Spleen (tissue), 11 donors: Measurements from ENCODE around the gene MSI2. TPM values are rescaled to one million over a fixed set of nuclear protein-coding genes. Genes with fewer than 3 reads are reported as not detected.

ENCODE experiments used
- DNase-seq: peaks from one replicate; pipeline ENCODE4 v3.0.0-alpha.2; 2020
- H3K27ac ChIP-seq, 8 donors: fragments of 200-600 bp; sonication (generic) in 7 of 8; 1 replicate in 4 of 8; 2 replicates in 4 of 8; pipeline versions ENCODE4 v1.5.0 to v1.8.0; 2016 to 2021; ENCODE audit warnings: inconsistent platforms in 4 of 8, mild to moderate bottlenecking in 4 of 8, moderate library complexity in 1 of 8
- H3K27me3 ChIP-seq, 7 donors: fragments of 200-600 bp; sonication (generic) in 6 of 7; replicated peaks in 1 of 7; 1 replicate in 4 of 7; 2 replicates in 3 of 7; pipeline versions ENCODE4 v1.5.0 to v1.8.0; 2016 to 2021; ENCODE audit warnings: inconsistent platforms in 3 of 7, mild to moderate bottlenecking in 1 of 7
- H3K36me3 ChIP-seq, 6 donors: fragments of 200-600 bp; sonication (generic) in 5 of 6; 1 replicate in 4 of 6; 2 replicates in 2 of 6; pipeline versions ENCODE4 v1.5.0 to v1.8.0; 2016 to 2021; ENCODE audit warnings: inconsistent platforms in 2 of 6
- H3K4me1 ChIP-seq, 6 donors: fragments of 200-600 bp; sonication (generic) in 5 of 6; 1 replicate in 3 of 6; 2 replicates in 3 of 6; pipeline versions ENCODE4 v1.5.0 to v1.8.0; 2016 to 2021; ENCODE audit warnings: inconsistent platforms in 3 of 6
- H3K4me3 ChIP-seq, 8 donors: fragments of 200-600 bp; sonication (generic) in 7 of 8; 1 replicate in 4 of 8; 2 replicates in 4 of 8; pipeline versions ENCODE4 v1.5.0 to v1.8.0; 2016 to 2021; ENCODE audit warnings: inconsistent platforms in 4 of 8, mild to moderate bottlenecking in 4 of 8, moderate library complexity in 2 of 8
- H3K9me3 ChIP-seq, 8 donors: fragments of 200-600 bp; sonication (generic) in 7 of 8; 1 replicate in 4 of 8; 2 replicates in 4 of 8; pipeline versions ENCODE4 v1.5.0 to v1.8.0; 2016 to 2021; ENCODE audit warnings: inconsistent platforms in 4 of 8
- POLR2A ChIP-seq, 3 donors: fragments of 450-650 bp; IDR thresholded peaks; one replicate each; pipeline ENCODE4 v1.5.1; 2017; ENCODE audit warnings: antibody characterized with exemption in 3 of 3, mild to moderate bottlenecking in 1 of 3
- POLR2AphosphoS5 ChIP-seq, 3 donors: sonication (generic); formaldehyde crosslinking; IDR thresholded peaks; one replicate each; pipeline ENCODE4 v1.5.1; 2017; ENCODE audit warnings: antibody characterized with exemption in 3 of 3
- WGBS, 5 donors: extraction: QIAGEN DNeasy Blood & Tissue Kit in 3 of 5; methylation state at CpG; one replicate each; pipeline versions ENCODE4 v1.1.5 to v1.1.7; 2013 to 2018; 5-methylcytosine and 5-hydroxymethylcytosine counted together
- intact Hi-C: fragments of 100-400 bp; cut with DNase I; formaldehyde crosslinking; loops from one replicate; pipeline ENCODE4 v1.15.0; 2023; ENCODE audit warnings: low total_unique reads
- polyA plus RNA-seq, 3 donors: library from polyadenylated mRNA; stranded (reverse); fragments of 200-250 nt; gene quantifications; one replicate each; pipeline ENCODE4 v1.2.1, GENCODE V29; 2013
- total RNA-seq, 7 donors: library from RNA; depleted of rRNA in 3 of 7; stranded (reverse); fragments of >200 nt in 3 of 7; fragmentation: NEBNext Ultra II Directional in 4 of 7; extraction: Animal tissue kit (Norgen Biotek cat#: 25700) in 4 of 7; gene quantifications; one replicate each; pipeline versions ENCODE4 v1.1.0 to v1.2.1, GENCODE V29; 2016 to 2021
- TF ChIP-seq, protein P1 (sequence below), 11 experiments: fragments of 200-600 bp in 7 of 11; fragments of 450-650 bp in 4 of 11; sonication (generic) in 4 of 11; IDR thresholded peaks in 8 of 11; conservative IDR thresholded peaks in 3 of 11; 1 replicate in 7 of 11; 2 replicates in 4 of 11; pipeline versions ENCODE4 v1.4.0 to v1.8.0; 2016 to 2021; ENCODE audit warnings: antibody characterized with exemption in 11 of 11, inconsistent platforms in 4 of 11, mild to moderate bottlenecking in 1 of 11
- donor health status: healthy with polysubstance abuse.
- donor health status: DM: no; HTN: no; CAD: no; lungs with moderate emphysema.
- donor health status: DM: no; HTN: no; CAD: no.
- donor health status: Bipolar disorder and iron deficiency.
- donor health status: healthy.
- donor health status: DM: no; HTN: no; CAD: no.
- donor health status: DM: yes; HTN: yes; CAD: no.

Gene MSI2
- total and polyA plus RNA-seq, 10 donors: 9.8 to 131 (median 64.7) TPM

DNA sequence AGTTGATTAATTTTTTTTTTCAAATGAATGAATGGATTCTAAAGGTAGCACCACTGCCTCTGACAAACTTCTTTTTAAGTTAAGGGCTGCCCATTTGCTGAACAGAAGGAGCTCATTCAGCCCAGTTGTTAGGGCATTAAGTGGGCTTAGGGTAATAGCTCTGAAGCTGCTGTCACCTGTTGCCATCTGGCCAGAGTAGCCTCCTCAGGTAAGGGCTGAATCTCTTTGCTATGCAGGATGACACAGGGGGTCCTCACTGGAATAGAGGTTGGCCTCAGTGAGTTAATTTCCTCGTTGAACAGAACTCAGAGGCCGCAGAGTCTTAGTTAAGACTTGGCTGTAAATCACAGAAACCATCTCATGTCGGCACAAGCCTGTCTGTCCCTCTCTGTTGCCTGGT, 255.9 kb downstream of the MSI2 start:
- TF ChIP-seq POLR2AphosphoS5 (IDR thresholded peaks at IDR 0.05) (no peak), POLR2A (IDR thresholded peaks at IDR 0.05) (no peak)
- TF ChIP-seq, protein P1, sequence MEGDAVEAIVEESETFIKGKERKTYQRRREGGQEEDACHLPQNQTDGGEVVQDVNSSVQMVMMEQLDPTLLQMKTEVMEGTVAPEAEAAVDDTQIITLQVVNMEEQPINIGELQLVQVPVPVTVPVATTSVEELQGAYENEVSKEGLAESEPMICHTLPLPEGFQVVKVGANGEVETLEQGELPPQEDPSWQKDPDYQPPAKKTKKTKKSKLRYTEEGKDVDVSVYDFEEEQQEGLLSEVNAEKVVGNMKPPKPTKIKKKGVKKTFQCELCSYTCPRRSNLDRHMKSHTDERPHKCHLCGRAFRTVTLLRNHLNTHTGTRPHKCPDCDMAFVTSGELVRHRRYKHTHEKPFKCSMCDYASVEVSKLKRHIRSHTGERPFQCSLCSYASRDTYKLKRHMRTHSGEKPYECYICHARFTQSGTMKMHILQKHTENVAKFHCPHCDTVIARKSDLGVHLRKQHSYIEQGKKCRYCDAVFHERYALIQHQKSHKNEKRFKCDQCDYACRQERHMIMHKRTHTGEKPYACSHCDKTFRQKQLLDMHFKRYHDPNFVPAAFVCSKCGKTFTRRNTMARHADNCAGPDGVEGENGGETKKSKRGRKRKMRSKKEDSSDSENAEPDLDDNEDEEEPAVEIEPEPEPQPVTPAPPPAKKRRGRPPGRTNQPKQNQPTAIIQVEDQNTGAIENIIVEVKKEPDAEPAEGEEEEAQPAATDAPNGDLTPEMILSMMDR (IDR thresholded peaks at IDR 0.05 in 8 of 11, conservative IDR thresholded peaks at IDR 0.05 in 3 of 11): no peak
- peaks cover 0 to 61% (median 21%) of the 10 kb centered on the region in 6 donors for H3K4me1 ChIP-seq
- no peak overlapping the region for H3K27ac ChIP-seq
- 74 to 96% (median 85%) methylated on average over 2 to 3 of the region's 3 CpGs for WGBS, 5 donors
- intact Hi-C loops: no loop called here
- DNase-seq: no peak
- no peak overlapping the region for H3K4me3 ChIP-seq
- no peaks in the 10 kb centered on the region for H3K36me3 ChIP-seq
- no peaks in the 10 kb centered on the region for H3K9me3 ChIP-seq
- no peaks in the 10 kb centered on the region for H3K27me3 ChIP-seq

GRCh38 chr17:57512691-57513090, 256.4 kb downstream of the MSI2 start:
- H3K27me3 ChIP-seq: no peaks in the 10 kb centered on the region
- peaks cover 0 to 57% (median 23%) of the 10 kb centered on the region in 6 donors for H3K4me1 ChIP-seq
- TF ChIP-seq POLR2A (IDR thresholded peaks at IDR 0.05) (no peak), POLR2AphosphoS5 (IDR thresholded peaks at IDR 0.05) (no peak)
- no peak overlapping the region for H3K4me3 ChIP-seq
- H3K27ac ChIP-seq: no peak overlapping the region
- intact Hi-C loops: no loop called here
- no peak for DNase-seq
- H3K36me3 ChIP-seq: no peaks in the 10 kb centered on the region
- WGBS, 5 donors: 77 to 91% (median 86%) methylated on average over 3 of the region's 3 CpGs
- no peaks in the 10 kb centered on the region for H3K9me3 ChIP-seq

DNA sequence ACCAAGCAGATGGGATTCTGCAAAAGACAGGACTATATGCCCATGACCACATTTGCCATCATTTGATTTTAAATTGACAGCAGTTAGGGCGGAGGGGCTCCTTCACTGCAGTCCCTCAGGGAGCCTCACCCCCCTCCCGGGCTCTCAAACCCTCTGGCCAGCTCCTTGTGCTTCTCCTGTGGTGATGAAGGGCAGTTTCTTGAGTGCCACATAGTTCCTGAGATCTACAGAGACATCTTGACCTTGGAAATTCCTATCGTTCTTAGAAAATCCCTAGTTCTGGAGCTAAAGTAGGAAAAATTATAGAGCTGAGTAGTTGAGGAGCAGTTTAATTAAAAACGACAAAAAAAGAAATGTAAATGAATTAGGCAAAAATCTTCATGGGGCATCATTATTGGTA, 257.2 kb downstream of the MSI2 start:
- 65 to 79% (median 73%) methylated on average over 4 of the region's 4 CpGs for WGBS, 5 donors
- Histone ChIP-seq H3K27ac (no peak overlapping the region), H3K36me3 (no peaks in the 10 kb centered on the region), H3K9me3 (no peaks in the 10 kb centered on the region), H3K4me3 (no peak overlapping the region), H3K27me3 (no peaks in the 10 kb centered on the region), H3K4me1 (peaks cover 0 to 50% (median 20%) of the 10 kb centered on the region in 6 donors)
- TF ChIP-seq, protein P1 (IDR thresholded peaks at IDR 0.05 in 8 of 11, conservative IDR thresholded peaks at IDR 0.05 in 3 of 11): no peak
- TF ChIP-seq POLR2AphosphoS5 (IDR thresholded peaks at IDR 0.05) (no peak), POLR2A (IDR thresholded peaks at IDR 0.05) (no peak)
- DNase-seq: no peak
- intact Hi-C loops: no loop called here

- H3K4me1 ChIP-seq: peaks cover 0 to 49% (median 18%) of the 10 kb centered on the region in 6 donors
- H3K4me3 ChIP-seq: no peak overlapping the region
- no peaks in the 10 kb centered on the region for H3K27me3 ChIP-seq
- intact Hi-C loops: no loop called here
- no peaks in the 10 kb centered on the region for H3K9me3 ChIP-seq
- no peak for DNase-seq
- H3K27ac ChIP-seq: no peak overlapping the region
- TF ChIP-seq, protein P1 (IDR thresholded peaks at IDR 0.05 in 8 of 11, conservative IDR thresholded peaks at IDR 0.05 in 3 of 11): no peak
- TF ChIP-seq POLR2AphosphoS5 (IDR thresholded peaks at IDR 0.05): no peak
- no peak for TF ChIP-seq POLR2A (IDR thresholded peaks at IDR 0.05)
- 78 to 89% (median 85%) methylated on average over 4 of the region's 4 CpGs for WGBS, 5 donors
- no peaks in the 10 kb centered on the region for H3K36me3 ChIP-seq
Observed at GRCh38 chr17:57514614-57515013, 258.3 kb downstream of the MSI2 start.
